Neutrophil (primary cell): ENCODE data around the gene TBCCD1.

ENCODE experiments used
- H3K27ac ChIP-seq: fragments of 200-600 bp; sonication (generic); 2 replicates; pipeline ENCODE4 v1.5.1; 2016; ENCODE audit warnings: mild to moderate bottlenecking, moderate library complexity
- H3K27me3 ChIP-seq: fragments of 200-600 bp; sonication (generic); 2 replicates; pipeline ENCODE4 v1.6.0; 2016; ENCODE audit warnings: mild to moderate bottlenecking
- H3K36me3 ChIP-seq: fragments of 200-600 bp; sonication (generic); 2 replicates; pipeline ENCODE4 v1.5.1; 2017
- H3K4me1 ChIP-seq, 2 experiments: fragments of 200-600 bp in 1 of 2; sonication (generic) in 1 of 2; 1 replicate in 1 of 2; 2 replicates in 1 of 2; pipeline versions ENCODE4 v1.5.1 to v1.6.1; 2013 to 2016; ENCODE audit warnings: low read depth in 1 of 2, low read length in 1 of 2, mild to moderate bottlenecking in 1 of 2, moderate library complexity in 1 of 2; ENCODE audit not compliant: control insufficient read depth in 1 of 2, insufficient read depth in 1 of 2
- H3K4me3 ChIP-seq, 2 experiments: fragments of 200-600 bp in 1 of 2; sonication (generic) in 1 of 2; 1 replicate in 1 of 2; 2 replicates in 1 of 2; pipeline ENCODE4 v1.5.1; 2013 to 2016; ENCODE audit warnings: low read depth in 1 of 2, low read length in 1 of 2, mild to moderate bottlenecking in 1 of 2, moderate library complexity in 1 of 2
- H3K9me3 ChIP-seq: fragments of 200-600 bp; sonication (generic); 2 replicates; pipeline ENCODE4 v1.5.1; 2016
- CTCF ChIP-seq: fragments of 200-600 bp; sonication (generic); IDR thresholded peaks from 2 replicates; pipeline ENCODE4 v1.5.1; 2016; ENCODE audit warnings: antibody characterized with exemption

The TBCCD1 gene

DNA sequence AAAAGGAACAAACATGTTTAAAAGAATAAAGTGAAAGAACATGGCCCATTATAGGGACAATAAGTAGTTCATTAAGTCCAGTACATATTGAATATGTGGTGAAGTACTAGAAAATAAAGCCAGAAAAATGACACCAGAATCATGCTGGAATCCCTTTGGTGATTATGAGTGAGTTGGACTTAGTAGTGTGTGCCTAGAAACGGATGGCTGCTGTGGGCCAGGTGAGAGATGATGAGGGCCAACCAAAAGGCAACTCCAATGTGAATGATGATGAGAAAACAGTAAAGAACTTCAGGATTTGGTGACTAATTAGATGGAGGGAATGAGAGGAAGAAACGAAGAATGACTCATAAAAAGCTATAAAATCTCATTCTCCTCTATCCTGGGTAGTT, 26.3 kb downstream of the TBCCD1 start:
- Histone ChIP-seq H3K36me3 (no peaks in the 10 kb centered on the region), H3K27me3 (no peaks in the 10 kb centered on the region), H3K27ac (no peak overlapping the region), H3K4me1 (peaks cover 9 to 18% of the 10 kb centered on the region in 2 experiments), H3K4me3 (no peak overlapping the region), H3K9me3 (no peaks in the 10 kb centered on the region)
- no peak for TF ChIP-seq CTCF

DNA sequence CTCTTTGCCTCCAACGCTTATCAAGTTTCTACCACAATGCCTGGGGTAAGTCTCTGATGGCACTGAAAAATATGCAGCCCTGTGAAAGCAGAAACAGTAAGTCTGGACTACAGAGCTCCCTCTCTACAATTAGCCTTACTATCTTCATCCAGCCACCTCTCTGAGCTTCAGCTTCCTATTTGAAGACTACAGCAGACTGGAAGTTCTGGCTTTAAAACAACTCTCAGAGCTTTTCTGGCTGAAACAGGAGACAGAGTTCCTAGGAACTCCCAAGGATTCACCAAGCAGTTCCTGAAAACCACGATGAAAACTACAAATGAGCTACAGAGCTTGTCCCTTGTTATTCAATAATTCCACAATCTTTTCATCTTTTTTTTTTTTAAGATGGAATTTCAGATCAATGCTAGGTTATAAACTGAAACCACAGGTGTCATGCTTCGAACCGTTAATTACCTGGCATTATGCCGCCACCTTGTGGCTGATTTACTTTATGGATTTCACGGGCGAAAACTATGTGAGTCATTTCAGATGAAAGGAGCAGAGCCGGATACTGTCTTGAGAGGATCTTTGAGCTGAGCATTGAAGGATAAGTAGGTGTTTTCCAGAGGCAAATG, 26.8 kb downstream of the TBCCD1 start:
- H3K36me3 ChIP-seq, result no peaks in the 10 kb centered on the region
- H3K4me3 ChIP-seq, result no peak overlapping the region
- peaks cover 9 to 18% of the 10 kb centered on the region in 2 experiments for H3K4me1 ChIP-seq
- no peaks in the 10 kb centered on the region for H3K9me3 ChIP-seq
- no peaks in the 10 kb centered on the region for H3K27me3 ChIP-seq
- peak; percentile 73 for TF ChIP-seq CTCF
- no peak overlapping the region for H3K27ac ChIP-seq

- Histone ChIP-seq H3K27me3 (no peaks in the 10 kb centered on the region), H3K36me3 (no peaks in the 10 kb centered on the region), H3K27ac (no peak overlapping the region), H3K4me3 (no peak overlapping the region), H3K4me1 (peaks cover 9 to 18% of the 10 kb centered on the region in 2 experiments), H3K9me3 (no peaks in the 10 kb centered on the region)
- no peak for TF ChIP-seq CTCF
These were observed 28.4 kb downstream of the TBCCD1 start for GRCh38 chr3:186538779-186539178.

GRCh38 chr3:186536883-186537844, 30.0 kb downstream of the TBCCD1 start:
- H3K27me3 ChIP-seq, result no peaks in the 10 kb centered on the region
- no peaks in the 10 kb centered on the region for H3K9me3 ChIP-seq
- peaks cover 4 to 8% of the 10 kb centered on the region in 2 experiments for H3K4me1 ChIP-seq
- no peak overlapping the region for H3K27ac ChIP-seq
- no peaks in the 10 kb centered on the region for H3K36me3 ChIP-seq
- H3K4me3 ChIP-seq, result no peak overlapping the region
- TF ChIP-seq CTCF, result no peak

- Histone ChIP-seq H3K36me3 (no peaks in the 10 kb centered on the region), H3K4me3 (no peak overlapping the region), H3K4me1 (no peaks in the 10 kb centered on the region), H3K27me3 (no peaks in the 10 kb centered on the region), H3K27ac (no peak overlapping the region), H3K9me3 (no peaks in the 10 kb centered on the region)
- TF ChIP-seq CTCF, result no peak
These were observed 32.9 kb downstream of the TBCCD1 start for GRCh38 chr3:186534113-186534669.
